ENCODE results near the gene DMAP1.

- TF ChIP-seq CTCF (conservative IDR thresholded peaks at IDR 0.05 in 1 of 2, IDR thresholded peaks at IDR 0.05 in 1 of 2; ENCODE audit: extremely low read depth in 1 of 2, insufficient read depth in 1 of 2, low read depth in 1 of 2, low read length in 2 of 2) = no peak
- no peak for TF ChIP-seq EZH2 (IDR thresholded peaks at IDR 0.05; ENCODE audit: borderline replicate concordance, low read length)
Observed at GRCh38 chr1:44262414-44262813, 49.1 kb downstream of the DMAP1 start.
